Measurements from ENCODE around the gene ATP5F1E.

DNA sequence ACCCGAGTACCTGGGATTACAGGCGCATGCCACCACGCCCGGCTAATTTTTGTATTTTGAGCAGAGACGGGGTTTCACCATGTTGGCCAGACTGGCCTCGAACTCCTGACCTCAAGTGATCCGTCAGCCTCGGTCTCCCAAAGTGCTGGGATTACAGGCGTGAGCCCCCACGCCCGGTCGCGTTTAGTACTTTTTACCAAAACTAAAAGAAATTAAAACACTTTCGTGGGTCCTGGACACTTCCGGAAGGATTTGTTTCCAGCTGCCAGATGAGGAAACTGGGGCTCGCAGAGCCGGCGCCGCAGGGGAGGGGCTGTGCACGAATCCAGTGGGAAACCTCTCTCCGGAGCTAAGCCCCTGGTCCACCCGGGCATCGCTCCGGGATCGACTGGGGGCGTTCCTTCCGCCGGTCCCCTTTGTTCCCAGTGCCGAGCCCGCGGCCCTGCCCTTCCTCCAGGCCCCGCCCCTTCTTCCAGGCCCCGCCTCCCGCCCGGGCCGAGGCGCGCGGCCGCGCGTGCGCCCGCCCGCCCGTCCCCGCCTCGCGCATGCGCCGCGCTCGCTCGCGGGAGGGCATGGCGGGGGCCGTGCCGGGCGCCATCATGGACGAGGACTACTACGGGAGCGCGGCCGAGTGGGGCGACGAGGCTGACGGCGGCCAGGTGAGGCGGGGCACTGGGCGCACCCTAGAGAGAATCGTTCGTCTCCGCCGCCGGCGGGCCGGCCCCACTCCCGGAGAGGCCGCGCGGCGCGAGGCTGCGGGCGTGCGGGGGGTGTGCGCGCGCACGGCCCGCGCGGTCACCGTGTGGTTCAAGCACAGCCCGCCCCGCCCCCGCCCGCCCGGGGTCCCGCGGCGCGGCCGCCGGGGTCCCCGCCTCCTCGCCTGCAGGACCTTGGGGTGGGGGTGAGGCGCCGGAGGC is 51.2 kb downstream of the ATP5F1E start, which contains the start of gene NELFCD:
- 0 out of 2 replicates have a peak, but pooled peaks have one; percentile 21 for TF ChIP-seq ARNT (IDR thresholded peaks at IDR 0.05)
- no peak for TF ChIP-seq FOXK2 (IDR thresholded peaks at IDR 0.05)

Measured in HEK293T (cell line).